GM21619 (cell line): ENCODE results near the gene KLC1.

ENCODE experiments used
- ATAC-seq: cut with Tn5 transposase; IDR thresholded peaks from one replicate; pipeline ENCODE4 v1.9.1; 2021; ENCODE audit not compliant: unreplicated experiment

The KLC1 gene

GRCh38 chr14:103733651-103734050, 104.6 kb downstream of the KLC1 start:
- ATAC-seq, result no peak

- ATAC-seq, result no peak
Observed at GRCh38 chr14:103734081-103734888, 105.3 kb downstream of the KLC1 start.

- ATAC-seq, result no peak
Observed at GRCh38 chr14:103735022-103735421, 106.0 kb downstream of the KLC1 start.

DNA sequence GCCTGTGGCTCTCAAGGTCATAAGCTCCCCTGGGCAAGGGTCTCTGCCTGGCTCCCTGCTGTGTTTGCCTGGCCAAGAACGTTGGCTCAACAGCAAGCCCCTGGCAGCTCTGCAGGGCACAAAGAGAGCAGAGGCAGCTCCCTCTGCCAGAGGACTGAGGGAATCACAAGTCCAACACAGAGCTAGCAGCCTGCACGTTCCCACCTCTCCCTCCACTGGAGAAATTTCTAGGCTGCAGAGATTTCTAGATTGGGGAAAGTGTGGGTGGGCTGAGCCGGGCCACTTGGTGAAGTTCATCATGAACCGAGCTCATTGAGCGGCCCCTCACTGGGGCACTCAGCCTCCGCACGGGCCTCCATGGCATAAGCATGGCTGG, 106.4 kb downstream of the KLC1 start:
- ATAC-seq, result no peak

DNA sequence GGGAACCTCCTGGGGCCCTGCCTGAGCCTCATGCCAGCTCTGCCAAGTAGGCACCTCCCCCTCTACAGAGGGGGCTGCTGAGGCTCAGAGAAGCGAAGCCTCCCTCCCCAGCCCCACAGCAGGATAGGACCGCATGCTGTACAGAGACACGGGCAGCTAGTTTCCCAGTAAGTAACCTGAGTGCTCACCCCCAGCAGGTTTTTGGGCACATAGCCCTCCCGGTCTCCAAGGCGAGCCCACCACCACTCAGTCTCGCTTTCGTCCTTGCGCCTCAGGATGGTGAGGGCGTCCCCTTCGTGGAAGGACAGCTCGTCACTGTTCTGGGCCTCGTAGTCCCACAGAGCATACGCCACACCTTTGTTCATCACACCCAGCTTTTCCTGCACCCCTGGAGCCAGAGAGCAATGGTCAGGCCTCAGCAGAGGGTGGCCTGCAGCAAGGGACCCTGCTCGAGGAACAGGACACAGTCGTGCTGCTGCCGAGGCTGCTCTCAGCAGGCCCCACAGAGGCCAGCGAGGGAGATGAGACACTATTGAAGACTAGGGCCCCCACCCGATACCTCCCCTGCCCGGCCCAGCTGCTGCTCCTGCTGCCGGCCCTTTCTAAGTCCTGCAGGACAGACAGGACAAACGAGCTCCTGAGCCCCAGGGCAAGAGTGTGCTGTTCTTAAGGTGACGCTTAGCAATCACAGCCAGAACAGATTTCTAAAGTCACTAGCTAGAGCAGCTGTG, 107.0 kb downstream of the KLC1 start:
- no peak for ATAC-seq

DNA sequence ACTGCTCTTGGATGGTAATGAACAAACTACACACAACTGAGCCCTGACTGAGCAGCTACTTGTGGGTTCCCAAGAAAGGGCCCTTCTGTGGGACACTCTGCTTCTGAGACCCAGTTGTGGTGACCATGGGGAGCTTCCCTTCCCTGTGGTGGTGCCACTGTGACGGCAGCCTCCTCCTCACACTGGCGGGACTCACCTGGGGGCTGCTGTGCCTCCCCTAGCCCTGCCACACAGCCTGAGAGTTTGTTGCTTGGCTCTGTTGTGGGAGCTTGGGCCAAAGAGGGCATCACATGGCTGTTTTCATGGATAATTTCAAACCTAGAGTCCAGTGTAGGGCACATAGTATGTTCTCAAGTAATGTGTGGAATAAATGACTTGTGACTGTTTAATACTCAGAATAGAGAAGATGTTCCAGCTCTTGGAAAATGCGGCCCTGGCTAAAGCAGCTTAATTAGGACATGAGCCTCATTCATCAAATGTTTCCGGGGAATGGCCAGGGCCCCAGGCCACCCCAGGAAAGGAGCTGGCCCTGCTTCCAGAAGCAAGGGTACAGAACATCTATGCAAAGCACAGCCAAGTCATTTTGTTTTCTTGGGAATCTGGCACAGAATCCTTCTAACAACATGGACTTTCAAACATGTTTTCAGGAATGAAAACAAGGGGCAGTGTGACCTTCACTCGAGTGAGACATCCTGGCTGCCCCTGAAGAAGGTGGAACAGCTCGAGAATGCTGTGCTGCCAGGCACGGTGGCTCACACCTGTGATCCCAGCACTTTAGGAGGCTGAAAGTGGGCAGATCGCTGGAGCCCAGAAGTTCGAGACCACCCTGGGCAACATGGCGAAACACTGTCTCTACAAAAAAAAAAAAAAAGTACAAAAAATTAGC, 107.8 kb downstream of the KLC1 start:
- no peak for ATAC-seq

DNA sequence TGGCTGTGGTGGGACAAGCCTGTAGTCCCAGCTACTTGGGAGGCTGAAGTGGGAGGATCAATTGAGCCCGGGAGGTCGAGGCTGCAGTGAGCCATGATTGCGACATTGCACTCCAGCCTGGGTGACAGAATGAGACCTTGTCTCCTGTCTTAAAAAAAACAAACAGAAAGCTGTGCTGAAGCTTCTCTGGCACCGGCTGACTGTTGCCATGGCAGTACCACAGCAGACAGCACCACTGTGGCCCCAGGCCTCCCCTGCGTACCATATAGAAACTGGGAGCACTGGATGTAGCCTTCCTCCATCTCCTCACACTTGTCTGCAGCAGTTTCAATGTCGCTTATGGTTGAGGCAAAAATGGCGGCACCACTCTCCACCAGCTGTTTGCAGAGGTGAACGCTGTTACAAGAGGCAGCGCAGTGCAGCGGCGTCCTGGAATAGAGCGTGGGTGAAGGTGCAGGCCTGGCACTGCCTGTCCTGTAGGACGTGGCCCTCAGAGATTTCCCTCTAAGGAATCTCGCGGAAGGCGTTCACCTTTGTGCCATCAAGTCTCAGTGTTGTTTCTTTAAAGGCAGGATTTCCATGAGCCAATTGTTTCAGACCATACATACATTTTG, 108.5 kb downstream of the KLC1 start:
- no peak for ATAC-seq

GRCh38 chr14:103738166-103738565, 109.2 kb downstream of the KLC1 start:
- ATAC-seq, result no peak

GRCh38 chr14:103738701-103739451, 109.9 kb downstream of the KLC1 start:
- ATAC-seq, result no peak

- no peak for ATAC-seq
Observed at GRCh38 chr14:103739466-103739792, 110.4 kb downstream of the KLC1 start.

- no peak for ATAC-seq
Observed at GRCh38 chr14:103739793-103740501, 110.9 kb downstream of the KLC1 start.

DNA sequence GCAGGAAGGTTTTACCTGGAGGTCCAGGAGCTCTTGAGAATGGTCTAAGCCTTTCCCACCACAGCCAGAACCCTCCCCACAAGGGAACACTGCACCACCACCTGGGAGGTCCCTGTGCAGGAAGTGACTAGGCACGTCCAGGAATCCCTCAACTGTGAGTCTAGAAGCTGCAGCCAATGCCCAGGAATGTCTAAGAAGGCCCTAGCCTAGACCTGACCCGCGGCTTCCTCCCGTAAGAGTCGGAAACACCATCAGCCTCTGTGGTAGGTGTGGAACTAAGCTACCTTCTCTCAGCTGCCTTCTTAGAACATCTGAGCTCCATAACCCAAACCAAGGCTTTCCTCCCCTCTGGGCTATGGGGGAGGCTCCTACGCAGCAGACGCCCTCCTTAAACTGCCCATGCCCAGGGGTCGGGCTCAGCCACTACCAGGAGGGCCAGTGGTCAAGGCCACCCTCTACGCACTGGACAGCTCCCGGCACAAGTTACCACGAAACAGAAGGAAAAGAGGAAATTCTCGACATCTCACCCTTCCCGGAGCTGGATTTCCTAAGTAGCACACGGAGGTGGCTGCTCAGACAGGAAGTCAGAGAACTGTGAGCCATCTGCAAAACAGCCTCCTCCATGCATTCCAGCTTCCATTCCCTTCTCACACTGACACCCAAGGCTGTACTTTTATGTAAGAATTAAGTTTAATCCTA, 112.1 kb downstream of the KLC1 start:
- ATAC-seq, result no peak

GRCh38 chr14:103741876-103742275, 112.9 kb downstream of the KLC1 start:
- ATAC-seq, result no peak

DNA sequence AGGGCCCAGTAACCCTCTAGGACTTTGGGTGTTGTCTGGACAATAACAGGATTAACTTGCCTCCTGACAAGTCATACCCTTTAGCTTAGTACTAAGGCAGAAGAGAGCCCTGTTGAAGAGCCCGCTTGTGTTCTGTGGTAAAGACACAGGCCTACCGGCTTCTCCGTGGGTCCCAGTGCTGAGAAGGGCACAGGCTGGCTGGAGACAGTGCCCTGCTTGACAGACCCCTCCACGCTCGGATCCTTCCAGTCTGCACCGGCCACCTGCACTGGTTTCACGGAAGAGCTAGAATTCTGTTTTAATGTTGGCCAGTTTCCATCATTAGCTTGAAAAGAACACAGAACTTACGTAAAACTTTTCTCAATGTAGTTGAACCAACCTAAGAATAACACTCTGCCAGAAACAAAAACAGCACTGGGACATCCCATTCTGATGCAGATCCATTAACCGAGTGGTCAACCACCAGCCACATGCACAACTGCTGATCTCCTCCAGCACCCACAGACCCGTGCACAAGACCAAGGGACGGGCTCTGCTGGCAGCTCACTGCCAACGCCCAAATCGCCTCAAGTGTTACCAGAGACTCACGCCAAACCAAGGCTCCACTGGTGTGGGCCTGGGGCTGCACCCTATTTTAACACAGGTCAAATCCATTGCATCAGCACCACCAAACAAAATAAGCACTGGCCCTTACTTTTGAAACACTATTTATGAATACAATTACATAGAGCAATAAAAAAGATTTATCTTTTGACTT, 113.7 kb downstream of the KLC1 start:
- ATAC-seq, result no peak

- ATAC-seq, result no peak
Observed at GRCh38 chr14:103743691-103744090, 114.7 kb downstream of the KLC1 start.

DNA sequence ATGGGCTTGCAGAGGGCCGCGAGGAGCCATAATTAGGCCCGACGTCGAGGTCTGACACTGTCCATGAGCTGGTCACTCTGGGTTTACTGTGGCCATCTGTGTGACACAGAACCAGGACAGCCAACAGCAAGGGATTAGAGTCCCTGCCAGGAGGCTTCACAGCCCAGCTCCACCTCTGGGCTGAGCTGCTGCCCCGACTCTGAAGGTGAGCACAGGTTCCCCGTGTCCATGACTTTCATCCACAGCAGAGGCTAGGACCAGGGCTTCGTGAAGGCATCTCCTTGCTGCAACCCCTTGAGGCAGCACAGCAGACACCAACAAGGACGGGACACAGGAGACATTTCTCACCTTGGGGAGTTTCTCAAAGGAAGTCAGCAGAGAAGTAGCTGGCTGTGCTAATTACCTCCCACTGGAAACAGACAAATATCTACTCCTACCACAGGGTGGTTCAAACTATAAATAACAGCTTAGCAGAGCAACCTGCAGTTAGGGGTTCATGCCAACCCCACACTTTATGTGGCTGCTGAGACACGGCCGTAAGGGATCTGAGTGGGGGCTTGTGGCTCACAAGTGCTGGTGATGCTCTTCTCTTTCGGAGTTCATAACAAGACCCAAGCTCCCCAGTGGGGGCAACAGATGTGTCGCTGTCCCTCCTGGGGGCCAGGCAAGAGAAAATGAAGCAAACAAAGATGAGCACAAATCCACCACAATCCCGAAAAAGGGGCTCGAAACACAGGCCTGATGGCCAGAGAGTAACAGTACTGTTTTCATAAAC, 115.8 kb downstream of the KLC1 start:
- no peak for ATAC-seq

DNA sequence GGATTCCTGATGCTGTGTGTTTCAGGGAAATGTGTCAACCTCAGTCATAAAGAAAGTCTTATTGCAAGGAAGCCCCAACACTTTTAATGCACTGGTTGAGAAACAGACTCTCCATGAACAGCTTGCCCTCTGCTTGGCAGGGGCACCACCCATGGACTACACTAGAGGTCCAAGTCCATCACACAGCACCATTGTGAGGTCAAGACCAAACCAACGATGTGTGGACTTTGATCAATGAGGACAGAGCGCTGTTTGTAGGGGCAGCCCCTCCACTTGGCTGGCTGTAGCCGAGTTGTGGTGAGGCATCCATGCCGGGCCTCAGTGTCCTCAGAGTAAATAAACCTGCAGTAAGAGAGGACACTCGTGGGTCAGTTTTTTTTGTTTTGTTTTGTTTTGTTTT, 116.4 kb downstream of the KLC1 start:
- ATAC-seq, result no peak

- no peak for ATAC-seq
Observed at GRCh38 chr14:103746701-103747100, 117.7 kb downstream of the KLC1 start.
